ENCODE results near the gene KCNIP4. TPM values are rescaled to one million over a fixed set of nuclear protein-coding genes. Genes with fewer than 3 reads are reported as not detected.

KCNIP4 gene
- total and polyA plus RNA-seq, 2 experiments from 2014 or later: 0.14 to 0.63 TPM

DNA sequence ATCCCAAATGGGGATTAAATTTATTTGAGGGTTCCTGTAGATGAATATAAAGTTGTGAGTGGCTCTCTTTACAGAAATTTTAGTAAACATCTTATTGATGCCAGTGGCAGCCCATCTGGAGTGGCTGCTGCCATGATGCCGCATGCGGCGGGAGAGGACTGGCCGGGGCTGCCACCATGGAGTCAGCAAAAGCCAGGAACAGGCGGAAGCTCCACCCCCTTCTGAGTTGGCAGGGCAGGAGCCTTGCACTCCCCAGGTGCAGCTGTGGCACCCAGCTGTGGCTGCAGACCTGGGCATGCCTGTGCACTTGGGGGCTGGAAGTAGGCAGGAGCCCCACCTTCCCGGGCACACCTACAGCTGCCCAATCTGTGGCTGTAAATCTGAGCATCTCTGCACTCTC, 92.3 kb downstream of the KCNIP4 start:
- no peaks in the 10 kb centered on the region for H3K4me1 Mint-ChIP-seq
- Histone ChIP-seq H3K4me2 (no peak overlapping the region), H3K79me2 (replicated peaks; ENCODE audit: insufficient read depth) (no peaks in the 10 kb centered on the region), H3K36me3 (ENCODE audit: insufficient read depth) (no peaks in the 10 kb centered on the region; the same call in 1 of the 2 replicates), H3K9me2 (ENCODE audit: insufficient read depth) (no peaks in the 10 kb centered on the region), H3K27ac (ENCODE audit: low read depth) (no peak overlapping the region), H3K4me3 (no peak overlapping the region), H3K4me1 (ENCODE audit: insufficient read depth) (no peaks in the 10 kb centered on the region), H2AFZ (no peak overlapping the region), H4K20me1 (replicated peaks; ENCODE audit: insufficient read depth) (no peaks in the 10 kb centered on the region), H3K27me3 (ENCODE audit: insufficient read depth) (no peaks in the 10 kb centered on the region), H3F3A (replicated peaks; ENCODE audit: low read depth) (no peaks in the 10 kb centered on the region)
- H3K36me3 Mint-ChIP-seq (ENCODE audit: low read depth): peaks cover 9% of the 10 kb centered on the region; the same call in 2 of the 3 replicates
- peaks cover 15% of the 10 kb centered on the region for H3K9me3 Mint-ChIP-seq
- TF ChIP-seq NANOG (IDR thresholded peaks at IDR 0.05; ENCODE audit: borderline replicate concordance) (no peak), EZH2phosphoT487 (IDR thresholded peaks at IDR 0.05; ENCODE audit: unreplicated experiment) (no peak), ZNF114 (CRISPR knock-in tag; IDR thresholded peaks at IDR 0.05) (no peak), POLR2AphosphoS5 (IDR thresholded peaks at IDR 0.05; ENCODE audit: low read depth) (no peak), EZH2 (IDR thresholded peaks at IDR 0.05; ENCODE audit: low read depth, unreplicated experiment) (no peak), CREB1 (CRISPR knock-in tag; IDR thresholded peaks at IDR 0.05; ENCODE audit: low read depth) (no peak), STAT1 (IDR thresholded peaks at IDR 0.05; ENCODE audit: unreplicated experiment) (no peak), ZNF331 (CRISPR knock-in tag; IDR thresholded peaks at IDR 0.05; ENCODE audit: low read depth) (no peak)
- TF ChIP-seq, protein P1, sequence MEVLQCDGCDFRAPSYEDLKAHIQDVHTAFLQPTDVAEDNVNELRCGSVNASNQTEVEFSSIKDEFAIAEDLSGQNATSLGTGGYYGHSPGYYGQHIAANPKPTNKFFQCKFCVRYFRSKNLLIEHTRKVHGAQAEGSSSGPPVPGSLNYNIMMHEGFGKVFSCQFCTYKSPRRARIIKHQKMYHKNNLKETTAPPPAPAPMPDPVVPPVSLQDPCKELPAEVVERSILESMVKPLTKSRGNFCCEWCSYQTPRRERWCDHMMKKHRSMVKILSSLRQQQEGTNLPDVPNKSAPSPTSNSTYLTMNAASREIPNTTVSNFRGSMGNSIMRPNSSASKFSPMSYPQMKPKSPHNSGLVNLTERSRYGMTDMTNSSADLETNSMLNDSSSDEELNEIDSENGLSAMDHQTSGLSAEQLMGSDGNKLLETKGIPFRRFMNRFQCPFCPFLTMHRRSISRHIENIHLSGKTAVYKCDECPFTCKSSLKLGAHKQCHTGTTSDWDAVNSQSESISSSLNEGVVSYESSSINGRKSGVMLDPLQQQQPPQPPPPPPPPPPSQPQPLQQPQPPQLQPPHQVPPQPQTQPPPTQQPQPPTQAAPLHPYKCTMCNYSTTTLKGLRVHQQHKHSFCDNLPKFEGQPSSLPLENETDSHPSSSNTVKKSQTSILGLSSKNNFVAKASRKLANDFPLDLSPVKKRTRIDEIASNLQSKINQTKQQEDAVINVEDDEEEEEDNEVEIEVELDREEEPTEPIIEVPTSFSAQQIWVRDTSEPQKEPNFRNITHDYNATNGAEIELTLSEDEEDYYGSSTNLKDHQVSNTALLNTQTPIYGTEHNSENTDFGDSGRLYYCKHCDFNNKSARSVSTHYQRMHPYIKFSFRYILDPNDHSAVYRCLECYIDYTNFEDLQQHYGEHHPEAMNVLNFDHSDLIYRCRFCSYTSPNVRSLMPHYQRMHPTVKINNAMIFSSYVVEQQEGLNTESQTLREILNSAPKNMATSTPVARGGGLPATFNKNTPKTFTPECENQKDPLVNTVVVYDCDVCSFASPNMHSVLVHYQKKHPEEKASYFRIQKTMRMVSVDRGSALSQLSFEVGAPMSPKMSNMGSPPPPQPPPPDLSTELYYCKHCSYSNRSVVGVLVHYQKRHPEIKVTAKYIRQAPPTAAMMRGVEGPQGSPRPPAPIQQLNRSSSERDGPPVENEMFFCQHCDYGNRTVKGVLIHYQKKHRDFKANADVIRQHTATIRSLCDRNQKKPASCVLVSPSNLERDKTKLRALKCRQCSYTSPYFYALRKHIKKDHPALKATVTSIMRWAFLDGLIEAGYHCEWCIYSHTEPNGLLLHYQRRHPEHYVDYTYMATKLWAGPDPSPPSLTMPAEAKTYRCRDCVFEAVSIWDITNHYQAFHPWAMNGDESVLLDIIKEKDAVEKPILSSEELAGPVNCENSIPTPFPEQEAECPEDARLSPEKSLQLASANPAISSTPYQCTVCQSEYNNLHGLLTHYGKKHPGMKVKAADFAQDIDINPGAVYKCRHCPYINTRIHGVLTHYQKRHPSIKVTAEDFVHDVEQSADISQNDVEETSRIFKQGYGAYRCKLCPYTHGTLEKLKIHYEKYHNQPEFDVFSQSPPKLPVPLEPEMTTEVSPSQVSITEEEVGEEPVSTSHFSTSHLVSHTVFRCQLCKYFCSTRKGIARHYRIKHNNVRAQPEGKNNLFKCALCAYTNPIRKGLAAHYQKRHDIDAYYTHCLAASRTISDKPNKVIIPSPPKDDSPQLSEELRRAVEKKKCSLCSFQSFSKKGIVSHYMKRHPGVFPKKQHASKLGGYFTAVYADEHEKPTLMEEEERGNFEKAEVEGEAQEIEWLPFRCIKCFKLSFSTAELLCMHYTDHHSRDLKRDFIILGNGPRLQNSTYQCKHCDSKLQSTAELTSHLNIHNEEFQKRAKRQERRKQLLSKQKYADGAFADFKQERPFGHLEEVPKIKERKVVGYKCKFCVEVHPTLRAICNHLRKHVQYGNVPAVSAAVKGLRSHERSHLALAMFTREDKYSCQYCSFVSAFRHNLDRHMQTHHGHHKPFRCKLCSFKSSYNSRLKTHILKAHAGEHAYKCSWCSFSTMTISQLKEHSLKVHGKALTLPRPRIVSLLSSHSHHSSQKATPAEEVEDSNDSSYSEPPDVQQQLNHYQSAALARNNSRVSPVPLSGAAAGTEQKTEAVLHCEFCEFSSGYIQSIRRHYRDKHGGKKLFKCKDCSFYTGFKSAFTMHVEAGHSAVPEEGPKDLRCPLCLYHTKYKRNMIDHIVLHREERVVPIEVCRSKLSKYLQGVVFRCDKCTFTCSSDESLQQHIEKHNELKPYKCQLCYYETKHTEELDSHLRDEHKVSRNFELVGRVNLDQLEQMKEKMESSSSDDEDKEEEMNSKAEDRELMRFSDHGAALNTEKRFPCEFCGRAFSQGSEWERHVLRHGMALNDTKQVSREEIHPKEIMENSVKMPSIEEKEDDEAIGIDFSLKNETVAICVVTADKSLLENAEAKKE (CRISPR knock-in tag; IDR thresholded peaks at IDR 0.05): no peak
- TF ChIP-seq, protein P2, sequence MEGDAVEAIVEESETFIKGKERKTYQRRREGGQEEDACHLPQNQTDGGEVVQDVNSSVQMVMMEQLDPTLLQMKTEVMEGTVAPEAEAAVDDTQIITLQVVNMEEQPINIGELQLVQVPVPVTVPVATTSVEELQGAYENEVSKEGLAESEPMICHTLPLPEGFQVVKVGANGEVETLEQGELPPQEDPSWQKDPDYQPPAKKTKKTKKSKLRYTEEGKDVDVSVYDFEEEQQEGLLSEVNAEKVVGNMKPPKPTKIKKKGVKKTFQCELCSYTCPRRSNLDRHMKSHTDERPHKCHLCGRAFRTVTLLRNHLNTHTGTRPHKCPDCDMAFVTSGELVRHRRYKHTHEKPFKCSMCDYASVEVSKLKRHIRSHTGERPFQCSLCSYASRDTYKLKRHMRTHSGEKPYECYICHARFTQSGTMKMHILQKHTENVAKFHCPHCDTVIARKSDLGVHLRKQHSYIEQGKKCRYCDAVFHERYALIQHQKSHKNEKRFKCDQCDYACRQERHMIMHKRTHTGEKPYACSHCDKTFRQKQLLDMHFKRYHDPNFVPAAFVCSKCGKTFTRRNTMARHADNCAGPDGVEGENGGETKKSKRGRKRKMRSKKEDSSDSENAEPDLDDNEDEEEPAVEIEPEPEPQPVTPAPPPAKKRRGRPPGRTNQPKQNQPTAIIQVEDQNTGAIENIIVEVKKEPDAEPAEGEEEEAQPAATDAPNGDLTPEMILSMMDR (conservative IDR thresholded peaks at IDR 0.05; ENCODE audit: low read depth in 2 of 2): no peak
- TF ChIP-seq, protein P3, sequence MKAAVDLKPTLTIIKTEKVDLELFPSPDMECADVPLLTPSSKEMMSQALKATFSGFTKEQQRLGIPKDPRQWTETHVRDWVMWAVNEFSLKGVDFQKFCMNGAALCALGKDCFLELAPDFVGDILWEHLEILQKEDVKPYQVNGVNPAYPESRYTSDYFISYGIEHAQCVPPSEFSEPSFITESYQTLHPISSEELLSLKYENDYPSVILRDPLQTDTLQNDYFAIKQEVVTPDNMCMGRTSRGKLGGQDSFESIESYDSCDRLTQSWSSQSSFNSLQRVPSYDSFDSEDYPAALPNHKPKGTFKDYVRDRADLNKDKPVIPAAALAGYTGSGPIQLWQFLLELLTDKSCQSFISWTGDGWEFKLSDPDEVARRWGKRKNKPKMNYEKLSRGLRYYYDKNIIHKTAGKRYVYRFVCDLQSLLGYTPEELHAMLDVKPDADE (IDR thresholded peaks at IDR 0.05): no peak
- DNase-seq (ENCODE audit: low spot score) (no peak), ATAC-seq (no peak)
- peaks cover 1% of the 10 kb centered on the region for H3K27me3 Mint-ChIP-seq (ENCODE audit: insufficient read depth, low read depth, poor library complexity)
- H3K27ac Mint-ChIP-seq: no peak overlapping the region
- no peak overlapping the region for H3K4me3 Mint-ChIP-seq
